ENCODE results near the gene ZNF569. TPM values are rescaled to one million over a fixed set of nuclear protein-coding genes. Genes with fewer than 3 reads are reported as not detected.

ZNF569 gene
- total and polyA plus RNA-seq, 2 of the 13 experiments (the other 11 are each of a cell fraction or from before 2014, with no cell fraction given) = 1.4 to 5.7 TPM

- TF ChIP-seq BRF2 (CRISPR knock-in tag; IDR thresholded peaks at IDR 0.05) = no peak
- TF ChIP-seq FOXK1 (CRISPR knock-in tag; IDR thresholded peaks at IDR 0.05; ENCODE audit: borderline replicate concordance, low read depth) = peak; percentile 92; the same call in 1 of the 2 replicates
- 0 out of 2 replicates have a peak, but pooled peaks have one; percentile 29 for TF ChIP-seq ZNF605 (CRISPR knock-in tag; IDR thresholded peaks at IDR 0.05)
- TF ChIP-seq ZNF44 (CRISPR knock-in tag; IDR thresholded peaks at IDR 0.05) = peak; percentile 42; the same call in 1 of the 2 replicates
- 0 out of 2 replicates have a peak, but pooled peaks have one; percentile 59 for TF ChIP-seq REL (CRISPR knock-in tag; conservative IDR thresholded peaks at IDR 0.05)
- peak; percentile 53; the same call in 1 of the 2 replicates for TF ChIP-seq ZNF766 (CRISPR knock-in tag; IDR thresholded peaks at IDR 0.05; ENCODE audit: borderline replicate concordance)
- peak; percentile 48; the same call in 1 of the 2 replicates for TF ChIP-seq KLF6 (CRISPR knock-in tag; IDR thresholded peaks at IDR 0.05)
- no peak; the same call in 1 of the 2 replicates for TF ChIP-seq TBP (CRISPR knock-in tag; IDR thresholded peaks at IDR 0.05)
- no peak for TF ChIP-seq FOSL1 (CRISPR knock-in tag; IDR thresholded peaks at IDR 0.05; ENCODE audit: borderline replicate concordance)
- TF ChIP-seq NCOA1 (CRISPR knock-in tag; IDR thresholded peaks at IDR 0.05) = peak; percentile 48; the same call in 1 of the 2 replicates
- TF ChIP-seq ZNF615 (CRISPR knock-in tag; IDR thresholded peaks at IDR 0.05; ENCODE audit: borderline replicate concordance) = no peak
- peak; percentile 95 for TF ChIP-seq ZNF574 (CRISPR knock-in tag; IDR thresholded peaks at IDR 0.05)
- TF ChIP-seq NCOA5 (CRISPR knock-in tag; IDR thresholded peaks at IDR 0.05) = no peak
- peak; percentile 98 for TF ChIP-seq ZNF143 (CRISPR knock-in tag; IDR thresholded peaks at IDR 0.05)
- no peak for TF ChIP-seq NRL (CRISPR knock-in tag; IDR thresholded peaks at IDR 0.05; ENCODE audit: borderline replicate concordance)
- TF ChIP-seq ZBTB44 (CRISPR knock-in tag; IDR thresholded peaks at IDR 0.05) = no peak
- no peak for TF ChIP-seq ZNF546 (CRISPR knock-in tag; conservative IDR thresholded peaks at IDR 0.05)
- TF ChIP-seq SNRNP70 (IDR thresholded peaks at IDR 0.05; ENCODE audit: low read depth, low read length) = no peak
- no peak for TF ChIP-seq ZNF354B (CRISPR knock-in tag; IDR thresholded peaks at IDR 0.05)
- TF ChIP-seq KDM5A (IDR thresholded peaks at IDR 0.05; ENCODE audit: borderline replicate concordance, low read length) = peak; percentile 88; the same call in 1 of the 2 replicates
- TF ChIP-seq HNF4G (IDR thresholded peaks at IDR 0.05; ENCODE audit: borderline replicate concordance, low read depth, low read length) = peak; percentile 13; the same call in 1 of the 2 replicates
- no peak for TF ChIP-seq HNF4G (CRISPR knock-in tag; IDR thresholded peaks at IDR 0.05; ENCODE audit: borderline replicate concordance, low read depth)
- TF ChIP-seq SALL2 (CRISPR knock-in tag; IDR thresholded peaks at IDR 0.05) = peak; percentile 84; the same call in 1 of the 2 replicates
Measured at GRCh38 chr19:37466798-37467607, at the start of gene ZNF569 (continued).

Data from HepG2 (cell line).